ENCODE data around the gene CPVL. TPM values are rescaled to one million over a fixed set of nuclear protein-coding genes. Genes with fewer than 3 reads are reported as not detected.
"Not testable (repeated sequence)": the region's sequence is repeated elsewhere in the genome, so short reads cannot be mapped to it uniquely, and the experiment has no call there.

The CPVL gene
- total RNA-seq, 2 donors from 2014 or later = 4.4 to 6.0 TPM

DNA sequence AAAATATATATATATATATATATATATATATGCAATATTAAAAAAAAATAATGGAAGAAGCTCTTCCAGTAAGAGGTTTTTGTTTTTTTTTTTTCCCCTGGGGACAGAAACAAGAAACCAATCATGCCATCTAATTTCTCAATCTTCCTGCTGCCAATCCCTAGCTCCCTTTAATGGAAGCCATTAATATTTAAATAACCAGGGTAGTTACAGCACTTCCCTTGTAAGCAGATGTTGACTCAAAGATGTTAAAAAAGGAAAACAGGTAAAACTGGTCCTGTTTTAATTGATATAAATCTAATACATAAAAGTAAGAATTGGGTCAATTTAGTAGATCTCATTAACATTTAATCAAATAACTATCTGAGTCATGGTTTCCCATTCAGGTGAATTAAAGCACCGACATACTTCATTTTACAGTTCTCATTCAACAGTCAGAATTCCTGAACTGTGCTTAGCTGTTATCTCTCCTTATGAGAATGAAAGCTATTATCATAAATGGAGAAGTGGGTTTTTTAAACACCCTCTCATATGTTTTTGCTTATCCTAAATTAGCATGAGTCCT, 22.6 kb downstream of the CPVL start:
- H3K4me3 Mint-ChIP-seq = no peak overlapping the region
- no peak for DNase-seq
- H3K27me3 Mint-ChIP-seq = peaks cover 8% of the 10 kb centered on the region
- H3K36me3 Mint-ChIP-seq (ENCODE audit: low read depth) = no peaks in the 10 kb centered on the region
- H3K4me1 Mint-ChIP-seq = no peaks in the 10 kb centered on the region
- H3K9me3 ChIP-seq (ENCODE audit: control insufficient read depth, low read length, poor library complexity, severe bottlenecking) = no peaks in the 10 kb centered on the region
- no peak overlapping the region for H3K27ac Mint-ChIP-seq
- no peak for ATAC-seq

GRCh38 chr7:29122759-29123158, 23.6 kb downstream of the CPVL start:
- no peak overlapping the region for H3K27ac Mint-ChIP-seq
- no peak for DNase-seq
- no peak for ATAC-seq
- H3K9me3 ChIP-seq (ENCODE audit: control insufficient read depth, low read length, poor library complexity, severe bottlenecking) = no peaks in the 10 kb centered on the region
- no peak overlapping the region for H3K4me3 Mint-ChIP-seq
- H3K36me3 Mint-ChIP-seq (ENCODE audit: low read depth) = no peaks in the 10 kb centered on the region
- peaks cover 8% of the 10 kb centered on the region for H3K27me3 Mint-ChIP-seq
- H3K4me1 Mint-ChIP-seq = no peaks in the 10 kb centered on the region

GRCh38 chr7:29122081-29122480, 24.3 kb downstream of the CPVL start:
- no peak for DNase-seq
- no peak overlapping the region for H3K27ac Mint-ChIP-seq
- H3K4me1 Mint-ChIP-seq = no peaks in the 10 kb centered on the region
- no peak overlapping the region for H3K4me3 Mint-ChIP-seq
- H3K36me3 Mint-ChIP-seq (ENCODE audit: low read depth) = no peaks in the 10 kb centered on the region
- H3K27me3 Mint-ChIP-seq = peaks cover 8% of the 10 kb centered on the region
- ATAC-seq = no peak
- H3K9me3 ChIP-seq (ENCODE audit: control insufficient read depth, low read length, poor library complexity, severe bottlenecking) = no peaks in the 10 kb centered on the region

DNA sequence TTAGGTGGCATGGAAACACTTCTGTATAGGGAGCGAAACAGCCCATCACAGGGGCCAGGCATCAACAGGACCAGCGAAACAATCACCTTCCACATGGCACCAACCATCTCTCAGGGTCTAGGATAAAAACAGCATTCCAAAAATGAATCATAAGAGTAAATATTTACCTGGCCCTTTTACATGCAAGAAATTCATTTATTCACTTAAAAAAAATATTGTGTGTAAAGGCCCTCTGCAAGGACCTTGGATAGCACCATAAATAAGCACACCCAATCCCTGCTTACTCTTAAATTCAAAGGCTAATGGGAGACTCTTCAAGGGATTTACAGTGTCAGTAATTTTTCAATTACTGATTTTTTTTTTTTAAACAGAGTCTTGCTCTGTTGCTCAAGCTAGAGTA, 25.4 kb downstream of the CPVL start:
- H3K9me3 ChIP-seq (ENCODE audit: control insufficient read depth, low read length, poor library complexity, severe bottlenecking) = no peaks in the 10 kb centered on the region
- Mint-ChIP-seq H3K27me3 (peaks cover under 1% of the 10 kb centered on the region), H3K27ac (no peak overlapping the region), H3K36me3 (ENCODE audit: low read depth) (no peaks in the 10 kb centered on the region), H3K4me3 (no peak overlapping the region), H3K4me1 (no peaks in the 10 kb centered on the region)
- no peak for DNase-seq
- no peak for ATAC-seq

- peaks cover 7% of the 10 kb centered on the region for H3K27me3 Mint-ChIP-seq
- no peak overlapping the region for H3K4me3 Mint-ChIP-seq
- no peaks in the 10 kb centered on the region for H3K9me3 ChIP-seq (ENCODE audit: control insufficient read depth, low read length, poor library complexity, severe bottlenecking)
- ATAC-seq (no peak), DNase-seq (no peak)
- no peak overlapping the region for H3K27ac Mint-ChIP-seq
- no peaks in the 10 kb centered on the region for H3K36me3 Mint-ChIP-seq (ENCODE audit: low read depth)
- no peaks in the 10 kb centered on the region for H3K4me1 Mint-ChIP-seq
Observed at GRCh38 chr7:29119538-29119937, 26.8 kb downstream of the CPVL start.

DNA sequence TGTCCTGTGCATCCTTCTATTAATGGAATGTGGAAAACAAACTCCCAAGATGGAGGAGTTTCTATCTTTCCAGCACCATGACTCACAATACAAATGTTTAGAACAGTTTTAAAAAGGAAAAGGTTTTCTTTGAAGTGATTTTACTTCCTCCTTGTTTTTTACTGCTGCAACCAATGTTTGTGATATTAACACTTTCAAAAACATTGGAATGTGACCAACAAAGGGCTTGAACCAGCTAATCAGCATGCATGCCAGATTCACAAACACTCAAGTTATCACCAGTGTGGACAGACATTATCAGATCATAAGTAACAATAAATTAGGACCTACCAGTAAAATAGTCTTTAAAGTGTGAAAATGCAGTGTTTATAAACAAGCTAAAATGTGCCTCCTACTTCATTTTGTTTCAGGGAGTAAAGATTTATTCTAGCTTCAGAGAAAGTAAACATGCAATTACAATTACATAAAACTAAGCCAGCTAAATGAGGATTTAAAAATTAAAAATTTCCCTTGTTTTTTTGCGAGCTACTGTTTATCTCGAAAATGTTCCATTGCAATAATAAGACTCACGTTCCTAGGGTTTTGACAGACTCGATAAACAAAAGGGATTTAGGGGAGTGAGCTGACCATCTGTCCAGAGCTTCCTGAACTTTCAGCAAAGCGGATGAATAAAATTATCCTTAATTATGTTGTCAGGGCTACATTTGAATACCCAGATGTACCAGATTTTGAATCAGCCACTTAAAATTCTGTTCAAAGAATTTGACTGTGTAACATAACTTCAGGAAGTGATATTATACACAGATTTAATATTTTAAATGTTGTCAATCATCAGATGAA, 29.8 kb downstream of the CPVL start:
- Mint-ChIP-seq H3K27me3 (peaks cover 7% of the 10 kb centered on the region), H3K27ac (no peak overlapping the region), H3K36me3 (ENCODE audit: low read depth) (no peaks in the 10 kb centered on the region), H3K4me1 (peaks cover 2% of the 10 kb centered on the region), H3K4me3 (no peak overlapping the region)
- ATAC-seq = no peak
- no peak for DNase-seq
- H3K9me3 ChIP-seq (ENCODE audit: control insufficient read depth, low read length, poor library complexity, severe bottlenecking) = no peaks in the 10 kb centered on the region

GRCh38 chr7:29115753-29116152, 30.6 kb downstream of the CPVL start:
- DNase-seq (no peak), ATAC-seq (no peak)
- Mint-ChIP-seq H3K27ac (no peak overlapping the region), H3K4me3 (no peak overlapping the region), H3K36me3 (ENCODE audit: low read depth) (no peaks in the 10 kb centered on the region), H3K27me3 (peaks cover 7% of the 10 kb centered on the region), H3K4me1 (peaks cover 2% of the 10 kb centered on the region)
- no peaks in the 10 kb centered on the region for H3K9me3 ChIP-seq (ENCODE audit: control insufficient read depth, low read length, poor library complexity, severe bottlenecking)

- DNase-seq (no peak), ATAC-seq (no peak)
- Mint-ChIP-seq H3K4me3 (no peak overlapping the region), H3K27ac (no peak overlapping the region), H3K27me3 (peaks cover 7% of the 10 kb centered on the region), H3K4me1 (peaks cover 2% of the 10 kb centered on the region), H3K36me3 (ENCODE audit: low read depth) (no peaks in the 10 kb centered on the region)
- H3K9me3 ChIP-seq (ENCODE audit: control insufficient read depth, low read length, poor library complexity, severe bottlenecking) = no peaks in the 10 kb centered on the region
Observed at GRCh38 chr7:29115130-29115687, 31.1 kb downstream of the CPVL start.

GRCh38 chr7:29114266-29114665, 32.1 kb downstream of the CPVL start:
- not testable (repeated sequence) for H3K4me1 Mint-ChIP-seq; H3K36me3 Mint-ChIP-seq (ENCODE audit: low read depth); H3K4me3 Mint-ChIP-seq; DNase-seq; H3K9me3 ChIP-seq (ENCODE audit: control insufficient read depth, low read length, poor library complexity, severe bottlenecking); H3K27ac Mint-ChIP-seq; ATAC-seq
- peaks cover 12% of the 10 kb centered on the region for H3K27me3 Mint-ChIP-seq

GRCh38 chr7:29113384-29114102, 32.8 kb downstream of the CPVL start:
- Mint-ChIP-seq H3K27me3 (peaks cover 17% of the 10 kb centered on the region), H3K27ac (no peak overlapping the region), H3K36me3 (ENCODE audit: low read depth) (no peaks in the 10 kb centered on the region), H3K4me1 (peaks cover 2% of the 10 kb centered on the region), H3K4me3 (no peak overlapping the region)
- ATAC-seq = no peak
- no peaks in the 10 kb centered on the region for H3K9me3 ChIP-seq (ENCODE audit: control insufficient read depth, low read length, poor library complexity, severe bottlenecking)
- DNase-seq = no peak

GRCh38 chr7:29112721-29113120, 33.6 kb downstream of the CPVL start:
- DNase-seq (no peak), ATAC-seq (no peak)
- Mint-ChIP-seq H3K4me1 (peaks cover 2% of the 10 kb centered on the region), H3K36me3 (ENCODE audit: low read depth) (no peaks in the 10 kb centered on the region), H3K4me3 (no peak overlapping the region), H3K27ac (no peak overlapping the region), H3K27me3 (peaks cover 17% of the 10 kb centered on the region)
- no peaks in the 10 kb centered on the region for H3K9me3 ChIP-seq (ENCODE audit: control insufficient read depth, low read length, poor library complexity, severe bottlenecking)

GRCh38 chr7:29109899-29110298, 36.4 kb downstream of the CPVL start:
- H3K27me3 Mint-ChIP-seq = peaks cover 11% of the 10 kb centered on the region
- H3K4me1 Mint-ChIP-seq = peaks cover 2% of the 10 kb centered on the region
- no peak for ATAC-seq
- no peak for DNase-seq
- no peak overlapping the region for H3K4me3 Mint-ChIP-seq
- H3K9me3 ChIP-seq (ENCODE audit: control insufficient read depth, low read length, poor library complexity, severe bottlenecking) = no peaks in the 10 kb centered on the region
- H3K27ac Mint-ChIP-seq = no peak overlapping the region
- H3K36me3 Mint-ChIP-seq (ENCODE audit: low read depth) = no peaks in the 10 kb centered on the region

- H3K4me1 Mint-ChIP-seq = peaks cover 2% of the 10 kb centered on the region
- H3K27ac Mint-ChIP-seq = no peak overlapping the region
- H3K27me3 Mint-ChIP-seq = peaks cover 10% of the 10 kb centered on the region
- ATAC-seq = no peak
- no peak overlapping the region for H3K4me3 Mint-ChIP-seq
- no peaks in the 10 kb centered on the region for H3K9me3 ChIP-seq (ENCODE audit: control insufficient read depth, low read length, poor library complexity, severe bottlenecking)
- H3K36me3 Mint-ChIP-seq (ENCODE audit: low read depth) = no peaks in the 10 kb centered on the region
- no peak for DNase-seq
Observed at GRCh38 chr7:29109358-29109757, 37.0 kb downstream of the CPVL start.

Data from T-helper 17 cell (primary cell).